Suprapubic skin (tissue), 4 donors: ENCODE measurements around the gene SNX19.

Experiments
- CTCF ChIP-seq, 2 donors: fragments of 200-600 bp in 1 of 2; fragments of 450-650 bp in 1 of 2; sonication (generic) in 1 of 2; IDR thresholded peaks; one replicate each; pipeline ENCODE4 v1.5.1; 2016 to 2019; ENCODE audit warnings: antibody characterized with exemption in 2 of 2, mild to moderate bottlenecking in 1 of 2, moderate library complexity in 1 of 2
- EP300 ChIP-seq: sonication (generic); formaldehyde crosslinking; IDR thresholded peaks from one replicate; pipeline ENCODE4 v1.6.1; 2017; ENCODE audit warnings: antibody characterized with exemption
- POLR2A ChIP-seq, 2 donors: fragments of 450-650 bp; IDR thresholded peaks; one replicate each; pipeline ENCODE4 v1.6.1; 2017; ENCODE audit warnings: antibody characterized with exemption in 2 of 2, mild to moderate bottlenecking in 2 of 2, moderate library complexity in 2 of 2
- POLR2AphosphoS5 ChIP-seq, 3 donors: sonication (generic); formaldehyde crosslinking; IDR thresholded peaks; one replicate each; pipeline ENCODE4 v1.6.1; 2017; ENCODE audit warnings: antibody characterized with exemption in 3 of 3

GRCh38 chr11:130842001-130842400, 74.3 kb downstream of the SNX19 start:
- TF ChIP-seq POLR2AphosphoS5 (IDR thresholded peaks at IDR 0.05) (no peak), CTCF (IDR thresholded peaks at IDR 0.05) (no peak), POLR2A (IDR thresholded peaks at IDR 0.05) (no peak), EP300 (no peak)
